A673 (cell line): ENCODE data around the gene LMO7. TPM values are rescaled to one million over a fixed set of nuclear protein-coding genes. Genes with fewer than 3 reads are reported as not detected.

Source experiments
- BruUV-seq: library from RNA; stranded (reverse); fragments of 400-500 nt; replicated peaks from 2 replicates; lab custom pipeline; 2021; lab: Mats Ljungman, UMichigan
- CTCF ChIA-PET: fragments of 300-600 bp; sonication (Branson Sonifier 250); formaldehyde crosslinking; loops from one replicate; lab custom pipeline; 2022; ENCODE audit warnings: antibody characterized with exemption; lab: Charles Lee
- POLR2A ChIA-PET: fragments of 300-600 bp; sonication (Branson Sonifier 250); formaldehyde crosslinking; loops from one replicate; lab custom pipeline; 2022; ENCODE audit warnings: antibody characterized with exemption; ENCODE audit not compliant: low non-redundant PET; lab: Charles Lee
- DNase-seq: peaks from one replicate; pipeline ENCODE4 v3.0.0-alpha.2; 2015; ENCODE audit warnings: low spot score
- H3K27ac ChIP-seq: fragments of 200-600 bp; sonication (generic); 2 replicates; pipeline ENCODE4 v1.5.1; 2016; ENCODE audit warnings: mixed run types, low read depth, mild to moderate bottlenecking, mixed read lengths, antibody characterized with exemption, low read length; ENCODE audit not compliant: poor library complexity, severe bottlenecking
- H3K27me3 ChIP-seq: fragments of 200-600 bp; sonication (generic); replicated peaks from 2 replicates; pipeline ENCODE4 v1.6.1; 2017; ENCODE audit warnings: mixed run types, low read depth, mild to moderate bottlenecking, mixed read lengths, antibody characterized with exemption, low read length; ENCODE audit not compliant: insufficient read depth, poor library complexity
- H3K36me3 ChIP-seq: fragments of 200-600 bp; sonication (generic); 2 replicates; pipeline ENCODE4 v1.6.1; 2016; ENCODE audit warnings: mixed run types, mild to moderate bottlenecking, mixed read lengths, antibody characterized with exemption, low read length; ENCODE audit not compliant: insufficient read depth, poor library complexity, severe bottlenecking
- H3K4me1 ChIP-seq: fragments of 200-600 bp; sonication (generic); 2 replicates; pipeline ENCODE4 v1.6.1; 2017; ENCODE audit warnings: mixed run types, mild to moderate bottlenecking, mixed read lengths, antibody characterized with exemption, low read length; ENCODE audit not compliant: insufficient read depth, poor library complexity, severe bottlenecking
- H3K4me3 ChIP-seq: fragments of 200-600 bp; sonication (generic); 2 replicates; pipeline ENCODE4 v1.5.1; 2016; ENCODE audit warnings: low read depth, mixed run types, mild to moderate bottlenecking, mixed read lengths, low read length; ENCODE audit not compliant: poor library complexity, severe bottlenecking
- H3K9me3 ChIP-seq: fragments of 200-600 bp; sonication (generic); 2 replicates; pipeline ENCODE4 v1.6.1; 2016; ENCODE audit warnings: mixed run types, low read depth, mild to moderate bottlenecking, mixed read lengths, antibody characterized with exemption, low read length; ENCODE audit not compliant: poor library complexity, severe bottlenecking
- CTCF ChIP-seq: fragments of 300-800, 200-600 bp; sonication (generic); conservative IDR thresholded peaks from 2 replicates; pipeline ENCODE4 v1.5.1; 2017; ENCODE audit warnings: low read depth, mild to moderate bottlenecking, antibody characterized with exemption, low read length, moderate library complexity, mixed read lengths
- EZH2 ChIP-seq: fragments of 200-600 bp; sonication (generic); IDR thresholded peaks from 2 replicates; pipeline ENCODE4 v1.6.1; 2017; ENCODE audit warnings: borderline replicate concordance, low read depth, mild to moderate bottlenecking, mixed read lengths, antibody characterized with exemption, low read length; ENCODE audit not compliant: poor library complexity, severe bottlenecking
- intact Hi-C: fragments of 100-400 bp; cut with micrococcal nuclease; formaldehyde crosslinking; loops from one replicate; pipeline ENCODE4 v1.10.0; 2022; ENCODE audit not compliant: unreplicated experiment
- total RNA-seq: library from RNA; stranded (reverse); gene quantifications from 2 replicates; pipeline ENCODE4 v1.2.3, GENCODE V29; 2021

Gene LMO7
- total RNA-seq, 1 experiment from 2014 or later: 20.3 TPM

- TF ChIP-seq CTCF: no peak
- TF ChIP-seq EZH2: no peak
- Histone ChIP-seq H3K4me3 (no peak overlapping the region), H3K27ac (no peak overlapping the region), H3K4me1 (peaks cover 48% of the 10 kb centered on the region), H3K36me3 (no peaks in the 10 kb centered on the region), H3K27me3 (no peaks in the 10 kb centered on the region), H3K9me3 (peaks cover 10% of the 10 kb centered on the region)
- ChIA-PET CTCF (no interaction called here), POLR2A (no interaction called here)
- intact Hi-C loops: no loop called here
- peak; percentile 65 for DNase-seq
- no TSS peak for BruUV-seq
Measured at GRCh38 chr13:75769141-75769905, 133.2 kb downstream of the LMO7 start.

- no peak for TF ChIP-seq CTCF
- TF ChIP-seq EZH2: no peak
- ChIA-PET POLR2A (no interaction called here), CTCF (no interaction called here)
- peaks cover 48% of the 10 kb centered on the region for H3K4me1 ChIP-seq
- BruUV-seq: no TSS peak
- peaks cover 10% of the 10 kb centered on the region for H3K9me3 ChIP-seq
- intact Hi-C loops: no loop called here
- H3K36me3 ChIP-seq: no peaks in the 10 kb centered on the region
- no peak overlapping the region for H3K4me3 ChIP-seq
- no peak for DNase-seq
- no peak overlapping the region for H3K27ac ChIP-seq
- no peaks in the 10 kb centered on the region for H3K27me3 ChIP-seq
Measured at GRCh38 chr13:75770164-75770563, 134.0 kb downstream of the LMO7 start.

GRCh38 chr13:75770592-75771011 is 134.5 kb downstream of the LMO7 start:
- peaks cover 6% of the 10 kb centered on the region for H3K9me3 ChIP-seq
- TF ChIP-seq EZH2 (no peak), CTCF (no peak)
- no peak overlapping the region for H3K27ac ChIP-seq
- intact Hi-C loops: no loop called here
- H3K4me3 ChIP-seq: no peak overlapping the region
- POLR2A ChIA-PET: no interaction called here
- CTCF ChIA-PET: no interaction called here
- peaks cover 48% of the 10 kb centered on the region for H3K4me1 ChIP-seq
- no peak for DNase-seq
- H3K27me3 ChIP-seq: no peaks in the 10 kb centered on the region
- H3K36me3 ChIP-seq: no peaks in the 10 kb centered on the region
- no TSS peak for BruUV-seq
